Left forelimb (tissue), 1 donor: ENCODE results near the gene CBR1.
"Not testable (repeated sequence)": the region's sequence is repeated elsewhere in the genome, so short reads cannot be mapped to it uniquely, and the experiment has no call there.

Experiments used
- DNase-seq: peaks from one replicate; pipeline ENCODE4 v3.0.0-alpha.2; 2018; ENCODE audit warnings: low spot score

Gene CBR1

DNA sequence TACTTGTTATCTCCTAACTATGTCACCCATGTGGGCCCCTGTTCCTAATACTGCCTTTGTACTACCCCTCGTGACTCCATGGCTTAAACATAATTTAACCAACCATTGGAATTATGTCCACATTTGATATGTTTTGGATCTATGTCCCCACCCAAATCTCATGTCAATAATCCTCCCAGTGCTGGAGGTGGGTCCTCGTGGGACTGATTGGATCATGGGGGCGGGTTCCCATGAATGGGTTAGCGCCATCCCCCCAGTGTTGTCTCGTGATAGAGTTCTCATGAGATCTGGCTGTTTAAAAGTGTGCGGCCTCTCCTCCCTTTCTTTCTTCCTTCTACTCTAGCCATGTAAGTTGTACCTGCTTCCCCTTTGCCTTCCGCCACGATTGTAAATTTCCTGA, 9.8 kb downstream of the CBR1 start:
- no peak for DNase-seq

- no peak for DNase-seq
These were observed 10.6 kb downstream of the CBR1 start for GRCh38 chr21:36080386-36080785.

GRCh38 chr21:36082237-36082664, 12.4 kb downstream of the CBR1 start:
- no peak for DNase-seq

GRCh38 chr21:36087362-36088138, 17.7 kb downstream of the CBR1 start:
- no peak for DNase-seq

DNA sequence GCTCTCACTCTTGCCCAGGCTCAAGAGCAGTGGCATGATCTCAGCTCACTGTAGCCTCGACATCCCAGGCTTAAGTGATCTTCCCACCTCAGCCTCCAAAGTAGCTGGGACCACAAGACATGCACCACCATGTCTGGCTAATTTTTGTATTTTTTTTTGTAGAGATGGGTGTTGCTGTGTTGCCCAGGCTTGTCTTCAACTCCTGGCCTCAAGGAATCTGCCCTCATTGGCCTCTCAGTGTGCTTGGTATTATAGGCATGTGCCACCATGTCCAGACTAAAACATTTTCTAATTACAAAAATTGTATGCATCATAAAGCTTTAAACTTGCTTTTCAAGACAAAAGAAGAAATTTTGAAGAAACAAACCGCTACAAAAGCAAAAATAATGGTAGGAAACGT, 20.1 kb downstream of the CBR1 start:
- no peak for DNase-seq

DNA sequence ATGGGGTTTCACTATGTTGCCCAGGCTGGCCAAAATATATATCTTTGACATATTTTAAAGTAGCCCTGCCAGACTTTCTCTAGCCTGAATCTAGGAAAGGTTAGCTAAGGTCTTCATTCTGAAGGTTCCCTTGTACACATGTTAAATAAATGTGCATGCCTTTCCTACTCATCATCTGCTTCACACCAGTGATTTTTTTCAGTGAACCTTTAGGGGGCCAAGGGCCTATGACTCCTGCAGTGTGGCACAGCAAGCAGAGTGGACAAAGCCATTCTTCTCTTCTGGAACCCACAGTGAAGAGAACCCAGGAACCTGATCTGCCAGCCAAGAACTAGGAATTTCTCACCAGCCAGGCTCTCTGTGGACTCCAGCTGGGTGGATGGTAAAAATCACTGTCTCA, 22.9 kb downstream of the CBR1 start:
- no peak for DNase-seq

- no peak for DNase-seq
These were observed 23.7 kb downstream of the CBR1 start for GRCh38 chr21:36093512-36093911.

- DNase-seq: no peak
These were observed 26.8 kb downstream of the CBR1 start for GRCh38 chr21:36096398-36097290.

DNA sequence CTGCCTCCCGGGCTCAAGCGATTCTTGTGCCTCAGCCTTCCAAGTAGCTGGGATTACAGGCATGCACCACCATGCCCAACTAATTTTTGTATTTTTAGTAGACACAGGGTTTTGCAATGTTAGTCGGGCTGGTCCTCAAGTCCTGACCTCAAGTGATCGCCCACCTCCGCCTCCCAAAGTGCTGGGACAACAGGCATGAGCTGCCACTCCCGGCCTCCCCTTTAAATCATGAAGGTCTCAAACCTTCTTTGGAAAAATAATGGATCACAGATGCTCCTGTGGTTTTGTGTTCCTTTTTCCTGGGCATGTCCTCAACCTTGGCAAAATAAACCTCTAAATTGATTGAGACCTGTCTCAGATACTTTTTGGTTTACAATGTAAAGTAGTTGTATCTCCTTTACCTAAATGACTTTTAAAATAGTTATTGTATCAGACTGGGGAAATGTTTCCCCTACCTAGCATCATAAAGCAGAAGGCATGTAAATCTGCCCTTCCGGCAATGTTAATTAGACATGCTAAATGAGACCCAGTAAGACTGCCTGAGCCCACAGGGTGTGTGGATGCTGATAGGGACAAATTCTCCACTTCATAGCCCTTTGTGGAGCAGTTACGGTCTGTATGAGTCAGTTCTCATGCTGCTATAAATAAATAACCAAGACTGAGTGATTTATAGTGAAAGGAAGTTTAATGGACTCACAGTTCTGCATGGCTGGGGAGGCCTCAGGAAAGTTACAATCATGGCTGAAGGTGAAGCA, 27.8 kb downstream of the CBR1 start:
- DNase-seq: no peak

DNA sequence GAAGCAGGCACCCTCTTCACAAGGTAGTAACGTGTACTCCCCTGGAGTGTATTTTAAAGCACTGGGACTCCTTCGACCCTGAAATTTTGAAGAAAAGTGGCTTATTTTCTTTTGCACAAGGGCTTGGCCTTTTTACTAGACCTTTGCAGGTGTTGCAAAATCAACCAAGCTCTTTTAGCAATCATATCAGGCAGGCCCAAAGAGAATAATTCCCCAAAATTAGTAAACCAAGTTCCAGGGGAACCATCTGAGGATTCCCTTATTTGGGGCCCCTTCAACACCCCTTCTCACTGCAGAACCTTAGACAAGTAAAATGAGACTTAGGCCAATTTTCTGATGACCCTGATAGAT, 28.3 kb downstream of the CBR1 start:
- DNase-seq: no peak

DNA sequence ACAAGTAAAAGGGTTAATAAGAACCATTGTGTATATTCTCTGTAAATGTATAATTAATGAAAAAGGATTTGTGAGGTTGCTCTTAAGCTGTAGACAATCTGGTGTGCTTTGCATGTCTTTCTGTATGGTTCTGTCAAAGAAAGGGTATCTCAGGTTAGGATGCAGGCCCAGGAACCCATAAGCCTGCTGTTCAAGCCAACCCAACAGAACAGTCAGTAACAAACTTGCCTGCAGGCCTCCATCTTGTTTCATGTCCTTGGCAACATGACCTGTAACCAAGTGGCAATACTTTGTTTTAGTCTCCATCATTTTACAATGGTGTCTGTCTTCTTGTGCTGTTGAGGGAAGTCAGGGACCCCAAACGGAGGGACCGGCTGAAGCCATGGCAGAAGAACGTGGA, 29.2 kb downstream of the CBR1 start:
- DNase-seq: no peak

- DNase-seq: not testable (repeated sequence)
These were observed 29.9 kb downstream of the CBR1 start for GRCh38 chr21:36099695-36100211.

- no peak for DNase-seq
These were observed 31.3 kb downstream of the CBR1 start for GRCh38 chr21:36100971-36101641.

- no peak for DNase-seq
These were observed 33.6 kb downstream of the CBR1 start for GRCh38 chr21:36103434-36103833.

DNA sequence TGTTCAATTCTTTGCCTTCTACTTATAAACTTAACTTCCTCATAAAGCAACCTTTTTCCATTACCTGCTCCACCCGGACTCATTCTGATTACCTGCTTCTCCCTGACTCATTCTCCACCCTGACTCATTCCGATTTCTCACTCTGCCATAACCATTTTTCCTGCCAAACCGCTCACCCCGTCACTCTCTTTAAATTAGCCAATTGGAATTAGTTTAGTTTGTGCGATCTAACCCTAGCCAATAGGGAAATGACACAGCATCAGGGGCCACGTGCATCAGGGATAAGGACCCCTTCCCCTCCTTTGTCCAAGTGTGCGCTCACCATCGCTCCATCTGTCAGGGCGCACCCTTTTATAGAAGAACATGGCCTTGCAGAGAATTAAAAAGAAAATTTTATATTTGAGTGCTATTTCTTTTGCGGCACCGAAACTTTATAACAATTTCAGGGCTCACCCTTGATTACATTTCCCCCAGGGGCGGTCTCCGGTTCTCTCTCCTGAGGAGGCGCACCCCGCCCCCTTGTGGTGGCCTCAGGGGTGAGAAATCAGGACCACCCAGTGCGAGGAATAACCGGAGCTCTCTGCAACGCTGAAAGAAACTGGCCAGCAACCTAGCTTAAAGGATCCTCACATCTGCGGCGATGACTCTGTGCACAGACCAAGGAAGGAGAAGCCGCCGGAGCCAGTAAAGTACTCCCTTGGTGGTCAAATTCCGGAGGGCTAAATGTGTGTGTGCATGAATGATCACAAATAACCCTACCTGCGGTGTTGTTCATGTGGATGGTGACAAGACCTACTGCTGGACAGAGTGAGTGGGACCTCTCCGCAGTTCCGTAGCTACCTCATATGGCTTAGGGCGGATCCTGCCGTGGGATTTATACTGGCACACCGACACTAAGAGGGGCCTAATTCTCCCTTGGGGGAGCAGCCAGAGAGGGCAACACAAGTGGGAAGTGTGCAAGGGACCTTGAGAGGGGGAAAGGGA, 34.8 kb downstream of the CBR1 start:
- no peak for DNase-seq

GRCh38 chr21:36105327-36105842, 35.6 kb downstream of the CBR1 start:
- no peak for DNase-seq

GRCh38 chr21:36109868-36110267, 40.0 kb downstream of the CBR1 start:
- no peak for DNase-seq

DNA sequence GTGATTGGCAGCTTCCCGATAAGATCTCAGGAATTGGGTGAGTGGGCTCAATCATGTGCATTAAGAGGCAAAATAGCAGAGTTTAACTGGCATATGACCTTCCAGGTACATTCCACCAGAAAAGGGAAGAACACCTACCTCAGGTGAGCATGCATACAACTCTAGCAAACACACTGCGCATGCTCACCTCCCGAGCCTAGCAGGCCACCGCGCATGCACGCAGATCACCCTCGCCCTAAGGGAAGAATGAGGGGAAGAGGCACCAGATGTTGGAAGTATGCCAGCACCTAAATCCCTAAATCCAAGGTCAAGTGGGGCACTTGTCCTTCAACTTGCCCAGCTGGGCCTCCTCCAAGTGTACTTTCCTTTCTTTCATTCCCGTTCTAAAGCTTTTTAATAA, 41.4 kb downstream of the CBR1 start:
- DNase-seq: no peak

DNA sequence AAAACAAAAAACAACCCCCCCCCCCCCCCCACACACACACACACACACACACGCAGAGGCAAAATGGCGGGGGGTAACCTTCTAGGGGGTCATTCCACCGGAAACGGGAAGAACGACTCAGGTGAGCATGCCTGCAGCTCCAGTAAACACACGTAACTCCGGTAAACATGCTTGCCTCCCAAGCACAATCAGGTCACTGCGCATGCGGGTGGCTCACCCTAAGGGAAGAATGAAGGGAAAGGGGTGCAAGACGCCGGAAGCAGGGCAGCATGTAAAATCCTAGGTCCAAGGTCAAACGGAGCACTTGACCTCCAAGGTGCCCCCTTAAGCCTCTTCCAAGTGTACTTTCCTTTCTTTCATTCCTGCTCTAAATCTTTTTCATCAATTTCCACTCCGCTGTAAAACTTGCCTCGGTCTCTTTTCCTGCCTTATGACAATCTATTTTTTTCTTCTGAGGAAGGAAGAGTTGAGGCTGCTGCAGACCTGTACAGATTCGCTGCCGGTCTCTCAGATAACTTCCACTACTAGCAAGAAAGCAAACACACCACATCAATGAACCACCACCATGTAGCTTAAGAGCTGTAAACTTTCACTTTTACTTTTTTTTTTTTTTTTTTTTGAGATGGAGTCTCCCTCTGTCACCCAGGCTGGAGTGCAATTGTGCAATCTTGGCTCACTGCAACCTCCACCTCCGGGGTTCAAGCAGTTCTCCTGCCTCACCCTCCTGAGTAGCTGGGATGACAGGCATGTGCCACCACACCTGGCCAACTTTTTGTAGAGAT, 44.0 kb downstream of the CBR1 start:
- DNase-seq: no peak
